Spleen (tissue), 7 donors: ENCODE measurements around the gene AGPAT3.

Source experiments
- POLR2A ChIP-seq, 3 donors: fragments of 450-650 bp; IDR thresholded peaks; one replicate each; pipeline ENCODE4 v1.5.1; 2017; ENCODE audit warnings: antibody characterized with exemption in 3 of 3, mild to moderate bottlenecking in 1 of 3
- POLR2AphosphoS5 ChIP-seq, 3 donors: sonication (generic); formaldehyde crosslinking; IDR thresholded peaks; one replicate each; pipeline ENCODE4 v1.5.1; 2017; ENCODE audit warnings: antibody characterized with exemption in 3 of 3
- TF ChIP-seq, protein P1 (sequence below), 11 experiments: fragments of 200-600 bp in 7 of 11; fragments of 450-650 bp in 4 of 11; sonication (generic) in 4 of 11; IDR thresholded peaks in 8 of 11; conservative IDR thresholded peaks in 3 of 11; 1 replicate in 7 of 11; 2 replicates in 4 of 11; pipeline versions ENCODE4 v1.4.0 to v1.8.0; 2016 to 2021; ENCODE audit warnings: antibody characterized with exemption in 11 of 11, inconsistent platforms in 4 of 11, mild to moderate bottlenecking in 1 of 11
- donor health status: DM: no; HTN: no; CAD: no; lungs with moderate emphysema.
- donor health status: DM: no; HTN: no; CAD: no.
- donor health status: DM: no; HTN: no; CAD: no.

DNA sequence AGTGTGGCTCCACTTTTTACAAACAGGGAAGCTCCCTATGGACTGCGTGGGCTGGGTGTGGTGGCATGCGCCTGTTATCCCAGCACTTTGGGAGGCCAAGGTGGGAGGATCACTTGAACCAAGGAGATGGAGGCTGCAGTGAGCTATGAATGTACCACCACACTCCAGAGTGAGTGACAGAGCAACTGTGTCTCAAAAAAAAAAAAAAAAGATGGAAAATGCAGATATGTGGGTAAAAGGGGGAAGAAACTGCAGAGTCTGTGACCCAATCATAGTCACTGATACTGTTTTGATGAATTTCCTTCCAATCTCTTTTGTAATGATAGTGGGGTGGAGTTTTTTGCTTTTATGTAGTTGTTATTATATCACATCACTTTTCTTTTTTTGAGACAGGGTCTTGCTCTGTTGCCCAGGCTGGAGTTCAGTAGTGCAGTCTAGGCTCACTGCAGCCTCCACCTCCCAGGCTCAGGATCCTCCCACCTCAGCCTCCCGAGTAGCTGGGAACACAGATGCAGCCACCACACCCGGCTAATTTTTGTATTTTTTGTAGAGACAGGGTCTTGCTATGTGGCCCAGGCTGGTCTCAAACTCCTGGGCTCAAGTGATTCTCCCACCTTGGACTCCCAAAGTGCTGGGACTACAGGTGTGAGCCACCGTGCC lies 138.4 kb downstream of the AGPAT3 start:
- TF ChIP-seq POLR2AphosphoS5 (IDR thresholded peaks at IDR 0.05) (no peak), POLR2A (IDR thresholded peaks at IDR 0.05) (no peak)
- TF ChIP-seq, protein P1, sequence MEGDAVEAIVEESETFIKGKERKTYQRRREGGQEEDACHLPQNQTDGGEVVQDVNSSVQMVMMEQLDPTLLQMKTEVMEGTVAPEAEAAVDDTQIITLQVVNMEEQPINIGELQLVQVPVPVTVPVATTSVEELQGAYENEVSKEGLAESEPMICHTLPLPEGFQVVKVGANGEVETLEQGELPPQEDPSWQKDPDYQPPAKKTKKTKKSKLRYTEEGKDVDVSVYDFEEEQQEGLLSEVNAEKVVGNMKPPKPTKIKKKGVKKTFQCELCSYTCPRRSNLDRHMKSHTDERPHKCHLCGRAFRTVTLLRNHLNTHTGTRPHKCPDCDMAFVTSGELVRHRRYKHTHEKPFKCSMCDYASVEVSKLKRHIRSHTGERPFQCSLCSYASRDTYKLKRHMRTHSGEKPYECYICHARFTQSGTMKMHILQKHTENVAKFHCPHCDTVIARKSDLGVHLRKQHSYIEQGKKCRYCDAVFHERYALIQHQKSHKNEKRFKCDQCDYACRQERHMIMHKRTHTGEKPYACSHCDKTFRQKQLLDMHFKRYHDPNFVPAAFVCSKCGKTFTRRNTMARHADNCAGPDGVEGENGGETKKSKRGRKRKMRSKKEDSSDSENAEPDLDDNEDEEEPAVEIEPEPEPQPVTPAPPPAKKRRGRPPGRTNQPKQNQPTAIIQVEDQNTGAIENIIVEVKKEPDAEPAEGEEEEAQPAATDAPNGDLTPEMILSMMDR (IDR thresholded peaks at IDR 0.05 in 8 of 11, conservative IDR thresholded peaks at IDR 0.05 in 3 of 11): no peak
